Measurements from ENCODE around the gene PTPRJ.

Gene PTPRJ

DNA sequence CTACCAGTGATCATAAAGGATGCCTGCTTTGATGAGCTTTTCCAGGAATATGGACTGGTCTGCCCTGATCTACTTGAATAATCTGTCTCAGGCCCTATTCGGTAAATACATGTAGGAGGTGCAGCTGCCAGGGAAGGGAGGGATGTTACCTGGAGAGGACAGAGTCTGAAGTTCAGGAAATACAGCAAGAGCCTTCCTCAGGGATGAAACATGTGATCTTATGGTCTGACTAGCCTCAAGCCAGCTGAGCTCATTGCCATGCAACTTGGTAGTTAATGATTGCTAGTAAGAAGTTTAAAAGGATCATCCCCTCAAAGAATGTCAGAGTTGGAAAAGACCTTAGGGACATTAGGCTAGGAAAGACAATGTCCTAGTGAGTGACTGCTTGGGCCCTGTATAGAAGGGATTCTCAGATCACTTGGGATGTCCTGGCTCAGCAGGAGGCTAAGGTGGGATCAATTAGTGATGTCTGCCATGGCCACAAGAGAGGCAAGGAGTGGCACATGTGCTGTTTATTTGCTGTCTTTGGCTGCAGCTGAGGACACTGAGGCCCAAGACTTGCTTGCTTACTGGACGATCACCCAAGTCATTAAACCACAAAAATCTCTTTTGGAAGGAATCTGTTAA lies 18.5 kb downstream of the PTPRJ start:
- Histone ChIP-seq H3K9me3 (ENCODE audit: control insufficient read depth, insufficient read depth, low read depth, low read length) (no peaks in the 10 kb centered on the region), H3K4me3 (ENCODE audit: low read depth, low read length) (no peak overlapping the region), H3K27me3 (ENCODE audit: control insufficient read depth, insufficient read depth, low read length) (no peaks in the 10 kb centered on the region), H3K9ac (ENCODE audit: low read length) (no peak overlapping the region), H3K4me1 (ENCODE audit: control insufficient read depth, insufficient read depth, low read length) (peaks cover 27% of the 10 kb centered on the region), H3K36me3 (ENCODE audit: control insufficient read depth, insufficient read depth, low read length) (no peaks in the 10 kb centered on the region), H3K27ac (ENCODE audit: low read depth, low read length) (no peak overlapping the region)

DNA sequence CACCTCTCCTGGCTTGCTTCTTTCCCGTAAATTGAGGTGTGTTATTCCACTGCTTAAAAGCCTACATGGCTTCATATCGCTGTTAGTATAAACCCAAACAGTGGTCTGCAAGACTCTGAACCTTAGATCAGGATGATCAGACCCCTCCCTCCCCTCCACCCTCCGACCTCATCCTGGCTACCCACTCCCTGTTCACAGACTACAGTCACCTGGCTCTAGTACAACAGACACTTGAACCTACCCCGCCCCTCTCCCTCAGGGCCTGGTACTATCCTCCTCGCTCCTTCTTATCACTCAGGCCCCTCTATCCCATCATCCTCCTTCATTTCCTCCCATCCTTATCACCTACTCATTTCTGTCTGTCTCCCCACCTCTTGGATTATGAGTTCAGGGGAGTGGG lies 20.1 kb downstream of the PTPRJ start:
- no peak overlapping the region for H3K9ac ChIP-seq (ENCODE audit: low read length)
- H3K36me3 ChIP-seq (ENCODE audit: control insufficient read depth, insufficient read depth, low read length): no peaks in the 10 kb centered on the region
- H3K4me1 ChIP-seq (ENCODE audit: control insufficient read depth, insufficient read depth, low read length): peaks cover 35% of the 10 kb centered on the region
- no peaks in the 10 kb centered on the region for H3K27me3 ChIP-seq (ENCODE audit: control insufficient read depth, insufficient read depth, low read length)
- no peak overlapping the region for H3K4me3 ChIP-seq (ENCODE audit: low read depth, low read length)
- H3K27ac ChIP-seq (ENCODE audit: low read depth, low read length): no peak overlapping the region
- H3K9me3 ChIP-seq (ENCODE audit: control insufficient read depth, insufficient read depth, low read depth, low read length): no peaks in the 10 kb centered on the region

DNA sequence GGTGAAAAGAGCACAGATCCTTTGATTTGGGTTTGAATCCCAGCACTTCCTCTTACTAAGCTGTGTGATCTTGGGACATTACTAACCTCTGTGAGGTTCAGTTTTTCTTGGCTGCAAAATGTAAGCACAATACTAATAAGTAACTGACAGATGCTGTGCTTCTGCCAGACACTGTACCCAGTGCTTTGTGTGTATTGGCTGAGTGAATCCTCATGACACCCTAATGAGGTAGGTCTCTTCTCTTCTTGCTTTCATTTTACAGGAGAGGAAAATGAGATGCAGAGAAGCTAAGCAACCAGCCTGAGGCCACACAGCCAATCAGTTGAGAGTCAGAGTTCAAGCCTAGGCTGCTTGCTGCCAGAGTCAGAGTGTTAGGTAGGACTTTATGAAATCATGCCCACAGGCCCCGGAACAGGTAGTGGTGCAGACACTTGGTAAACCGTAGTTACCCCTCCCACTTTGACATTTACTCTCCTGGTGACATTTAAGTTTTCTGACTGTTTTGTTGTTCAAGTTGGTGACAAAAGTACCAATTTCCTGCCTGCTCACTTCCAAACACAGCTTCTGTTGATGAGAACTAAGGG lies 21.2 kb downstream of the PTPRJ start:
- peaks cover 42% of the 10 kb centered on the region for H3K4me1 ChIP-seq (ENCODE audit: control insufficient read depth, insufficient read depth, low read length)
- H3K27ac ChIP-seq (ENCODE audit: low read depth, low read length): no peak overlapping the region
- no peak overlapping the region for H3K9ac ChIP-seq (ENCODE audit: low read length)
- no peaks in the 10 kb centered on the region for H3K36me3 ChIP-seq (ENCODE audit: control insufficient read depth, insufficient read depth, low read length)
- no peaks in the 10 kb centered on the region for H3K9me3 ChIP-seq (ENCODE audit: control insufficient read depth, insufficient read depth, low read depth, low read length)
- no peaks in the 10 kb centered on the region for H3K27me3 ChIP-seq (ENCODE audit: control insufficient read depth, insufficient read depth, low read length)
- H3K4me3 ChIP-seq (ENCODE audit: low read depth, low read length): no peak overlapping the region

DNA sequence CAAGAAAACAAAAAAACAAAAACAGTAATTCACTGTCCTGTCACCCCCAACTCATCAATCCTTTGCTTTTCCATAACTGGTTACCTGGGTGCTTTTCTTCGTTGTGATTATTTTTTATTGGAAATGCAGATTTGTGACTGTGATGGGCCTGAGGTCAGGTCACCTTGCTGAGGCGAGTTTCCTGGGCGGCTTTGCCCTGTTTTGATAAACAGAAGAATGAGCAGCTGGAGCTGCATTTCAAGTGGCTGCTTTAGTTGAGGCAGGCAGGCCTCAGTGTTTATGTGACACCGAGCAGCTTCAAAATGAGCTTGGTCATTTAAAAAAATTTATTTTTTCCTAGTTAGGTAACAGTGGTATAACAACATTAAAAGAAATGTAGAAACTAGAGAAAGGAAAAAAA lies 22.2 kb downstream of the PTPRJ start:
- Histone ChIP-seq H3K36me3 (ENCODE audit: control insufficient read depth, insufficient read depth, low read length) (no peaks in the 10 kb centered on the region), H3K4me3 (ENCODE audit: low read depth, low read length) (no peak overlapping the region), H3K4me1 (ENCODE audit: control insufficient read depth, insufficient read depth, low read length) (peaks cover 33% of the 10 kb centered on the region), H3K9ac (ENCODE audit: low read length) (no peak overlapping the region), H3K27me3 (ENCODE audit: control insufficient read depth, insufficient read depth, low read length) (no peaks in the 10 kb centered on the region), H3K27ac (ENCODE audit: low read depth, low read length) (no peak overlapping the region), H3K9me3 (ENCODE audit: control insufficient read depth, insufficient read depth, low read depth, low read length) (no peaks in the 10 kb centered on the region)

DNA sequence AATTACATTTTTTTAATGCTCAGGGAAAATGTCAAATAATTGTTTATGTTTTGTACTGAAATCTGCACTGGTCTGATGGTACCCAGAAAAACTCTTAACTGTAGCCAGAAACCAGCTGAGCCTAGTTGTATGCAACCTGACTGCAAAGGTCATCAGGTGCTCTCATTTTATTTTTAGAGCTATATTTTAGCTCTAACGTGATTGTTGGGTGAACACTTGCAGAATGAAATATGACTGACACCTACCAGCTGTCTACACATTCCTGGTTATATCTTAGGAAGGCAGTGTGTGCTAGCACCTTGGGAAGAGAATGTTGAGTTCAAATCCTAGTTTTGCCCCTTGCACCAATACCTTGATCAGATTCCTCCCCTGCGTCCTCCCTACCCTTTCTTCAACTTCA lies 23.6 kb downstream of the PTPRJ start:
- H3K4me1 ChIP-seq (ENCODE audit: control insufficient read depth, insufficient read depth, low read length): peaks cover 29% of the 10 kb centered on the region

GRCh38 chr11:48004456-48004855 lies 24.1 kb downstream of the PTPRJ start:
- peaks cover 29% of the 10 kb centered on the region for H3K4me1 ChIP-seq (ENCODE audit: control insufficient read depth, insufficient read depth, low read length)
- no peaks in the 10 kb centered on the region for H3K27me3 ChIP-seq (ENCODE audit: control insufficient read depth, insufficient read depth, low read length)
- H3K9ac ChIP-seq (ENCODE audit: low read length): no peak overlapping the region
- H3K4me3 ChIP-seq (ENCODE audit: low read depth, low read length): no peak overlapping the region
- no peaks in the 10 kb centered on the region for H3K36me3 ChIP-seq (ENCODE audit: control insufficient read depth, insufficient read depth, low read length)
- H3K27ac ChIP-seq (ENCODE audit: low read depth, low read length): no peak overlapping the region
- no peaks in the 10 kb centered on the region for H3K9me3 ChIP-seq (ENCODE audit: control insufficient read depth, insufficient read depth, low read depth, low read length)

More for the DNA sequence above, 23.6 kb downstream of the PTPRJ start:
- no peak overlapping the region for H3K4me3 ChIP-seq (ENCODE audit: low read depth, low read length)
- H3K36me3 ChIP-seq (ENCODE audit: control insufficient read depth, insufficient read depth, low read length): no peaks in the 10 kb centered on the region
- H3K9ac ChIP-seq (ENCODE audit: low read length): no peak overlapping the region
- H3K27ac ChIP-seq (ENCODE audit: low read depth, low read length): no peak overlapping the region
- H3K27me3 ChIP-seq (ENCODE audit: control insufficient read depth, insufficient read depth, low read length): no peaks in the 10 kb centered on the region
- no peaks in the 10 kb centered on the region for H3K9me3 ChIP-seq (ENCODE audit: control insufficient read depth, insufficient read depth, low read depth, low read length)

- H3K27me3 ChIP-seq (ENCODE audit: control insufficient read depth, insufficient read depth, low read length): no peaks in the 10 kb centered on the region
- H3K27ac ChIP-seq (ENCODE audit: low read depth, low read length): no peak overlapping the region
- H3K36me3 ChIP-seq (ENCODE audit: control insufficient read depth, insufficient read depth, low read length): no peaks in the 10 kb centered on the region
- H3K4me3 ChIP-seq (ENCODE audit: low read depth, low read length): no peak overlapping the region
- no peak overlapping the region for H3K9ac ChIP-seq (ENCODE audit: low read length)
- peaks cover 29% of the 10 kb centered on the region for H3K4me1 ChIP-seq (ENCODE audit: control insufficient read depth, insufficient read depth, low read length)
- H3K9me3 ChIP-seq (ENCODE audit: control insufficient read depth, insufficient read depth, low read depth, low read length): no peaks in the 10 kb centered on the region
Measured at GRCh38 chr11:48005136-48005535, 24.8 kb downstream of the PTPRJ start.

- H3K27me3 ChIP-seq (ENCODE audit: control insufficient read depth, insufficient read depth, low read length): no peaks in the 10 kb centered on the region
- H3K9me3 ChIP-seq (ENCODE audit: control insufficient read depth, insufficient read depth, low read depth, low read length): no peaks in the 10 kb centered on the region
- no peak overlapping the region for H3K4me3 ChIP-seq (ENCODE audit: low read depth, low read length)
- no peak overlapping the region for H3K9ac ChIP-seq (ENCODE audit: low read length)
- H3K27ac ChIP-seq (ENCODE audit: low read depth, low read length): no peak overlapping the region
- peaks cover 29% of the 10 kb centered on the region for H3K4me1 ChIP-seq (ENCODE audit: control insufficient read depth, insufficient read depth, low read length)
- no peaks in the 10 kb centered on the region for H3K36me3 ChIP-seq (ENCODE audit: control insufficient read depth, insufficient read depth, low read length)
Measured at GRCh38 chr11:48005831-48006270, 25.5 kb downstream of the PTPRJ start.

DNA sequence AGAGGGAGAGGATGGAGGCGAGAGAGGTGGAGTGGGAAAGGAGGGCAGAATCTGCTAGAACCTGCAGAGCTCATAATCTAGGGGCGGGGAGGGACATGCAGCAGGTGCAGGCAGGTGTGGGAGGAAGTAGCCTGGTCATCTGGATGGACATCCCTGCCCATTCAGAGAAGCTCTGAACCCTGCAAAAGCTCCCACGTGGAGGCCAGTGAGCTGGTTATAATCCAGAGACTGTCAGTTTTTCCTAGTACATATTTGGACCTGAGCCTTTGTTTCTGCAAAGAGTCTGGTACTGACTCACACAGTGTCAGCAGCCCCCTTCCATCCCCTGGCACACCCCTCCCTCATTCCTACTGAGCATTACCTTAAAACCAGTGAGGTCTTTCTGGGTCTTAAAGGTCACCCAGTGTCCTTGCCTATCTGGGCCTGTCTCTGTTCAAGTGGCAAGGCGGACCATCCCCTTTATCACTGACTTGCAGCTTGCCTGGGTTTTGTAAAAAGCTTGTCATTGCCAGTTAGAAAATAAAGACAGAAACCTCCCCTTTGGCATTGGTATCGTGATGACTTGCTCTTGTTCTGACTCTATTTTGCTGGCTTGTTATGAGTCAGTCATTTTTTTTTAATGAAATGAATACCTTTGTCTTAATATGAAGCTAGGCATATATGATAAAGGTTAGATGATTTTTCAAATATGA lies 26.1 kb downstream of the PTPRJ start:
- Histone ChIP-seq H3K9ac (ENCODE audit: low read length) (no peak overlapping the region), H3K4me3 (ENCODE audit: low read depth, low read length) (no peak overlapping the region), H3K4me1 (ENCODE audit: control insufficient read depth, insufficient read depth, low read length) (peaks cover 28% of the 10 kb centered on the region), H3K27me3 (ENCODE audit: control insufficient read depth, insufficient read depth, low read length) (no peaks in the 10 kb centered on the region), H3K36me3 (ENCODE audit: control insufficient read depth, insufficient read depth, low read length) (no peaks in the 10 kb centered on the region), H3K9me3 (ENCODE audit: control insufficient read depth, insufficient read depth, low read depth, low read length) (no peaks in the 10 kb centered on the region), H3K27ac (ENCODE audit: low read depth, low read length) (no peak overlapping the region)

DNA sequence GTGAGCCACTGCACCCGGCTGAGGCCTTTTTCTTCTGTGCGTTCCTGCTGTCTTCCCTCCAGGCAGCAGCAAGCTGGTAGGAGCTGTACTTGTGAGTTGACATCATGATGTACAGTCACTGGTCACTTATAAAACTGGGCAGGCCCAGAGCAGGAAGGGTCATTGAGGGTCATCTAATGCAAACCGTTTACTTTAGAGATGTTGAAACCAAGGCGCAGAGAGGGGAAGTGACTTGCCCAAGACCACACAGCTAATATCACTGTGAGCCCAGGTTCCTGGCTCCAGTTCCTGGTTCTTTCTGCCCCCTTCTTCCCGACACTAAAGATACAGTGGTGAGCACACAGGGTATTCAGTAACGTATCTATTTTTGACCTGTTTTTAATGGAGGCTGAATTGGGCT lies 27.3 kb downstream of the PTPRJ start:
- Histone ChIP-seq H3K36me3 (ENCODE audit: control insufficient read depth, insufficient read depth, low read length) (no peaks in the 10 kb centered on the region), H3K4me3 (ENCODE audit: low read depth, low read length) (no peak overlapping the region), H3K4me1 (ENCODE audit: control insufficient read depth, insufficient read depth, low read length) (peaks cover 21% of the 10 kb centered on the region), H3K27me3 (ENCODE audit: control insufficient read depth, insufficient read depth, low read length) (no peaks in the 10 kb centered on the region), H3K9ac (ENCODE audit: low read length) (no peak overlapping the region), H3K27ac (ENCODE audit: low read depth, low read length) (no peak overlapping the region), H3K9me3 (ENCODE audit: control insufficient read depth, insufficient read depth, low read depth, low read length) (no peaks in the 10 kb centered on the region)

- Histone ChIP-seq H3K9me3 (ENCODE audit: control insufficient read depth, insufficient read depth, low read depth, low read length) (no peaks in the 10 kb centered on the region), H3K27ac (ENCODE audit: low read depth, low read length) (no peak overlapping the region), H3K4me1 (ENCODE audit: control insufficient read depth, insufficient read depth, low read length) (peaks cover 24% of the 10 kb centered on the region), H3K36me3 (ENCODE audit: control insufficient read depth, insufficient read depth, low read length) (no peaks in the 10 kb centered on the region), H3K4me3 (ENCODE audit: low read depth, low read length) (no peak overlapping the region), H3K9ac (ENCODE audit: low read length) (no peak overlapping the region), H3K27me3 (ENCODE audit: control insufficient read depth, insufficient read depth, low read length) (no peaks in the 10 kb centered on the region)
Measured at GRCh38 chr11:48008951-48009270, 28.6 kb downstream of the PTPRJ start.

Measured in HUES6 (cell line).